Panc1 (cell line): ENCODE measurements around the gene DPPA4.
"Not testable (repeated sequence)": the region's sequence is repeated elsewhere in the genome, so short reads cannot be mapped to it uniquely, and the experiment has no call there.

Source experiments
- CTCF ChIP-seq: fragments of 450-650 bp; IDR thresholded peaks from 2 replicates; pipeline ENCODE4 v1.5.1; 2017; ENCODE audit warnings: mild to moderate bottlenecking
- POLR2AphosphoS5 ChIP-seq: IDR thresholded peaks from 2 replicates; pipeline ENCODE4 v1.6.1; 2012; ENCODE audit warnings: mild to moderate bottlenecking, low read depth, low read length, moderate library complexity
- REST ChIP-seq, 2 experiments: IDR thresholded peaks; 2 replicates each; pipeline ENCODE4 v1.6.1; 2011 to 2012; ENCODE audit warnings: low read depth in 2 of 2, control low read depth in 1 of 2, low read length in 1 of 2, mild to moderate bottlenecking in 1 of 2, moderate library complexity in 1 of 2; ENCODE audit not compliant: insufficient read depth in 1 of 2
- SIN3A ChIP-seq: IDR thresholded peaks from 2 replicates; pipeline ENCODE4 v1.6.1; 2012; ENCODE audit warnings: low read depth, mild to moderate bottlenecking, low read length, moderate library complexity, borderline replicate concordance; ENCODE audit not compliant: insufficient read depth
- TCF7L2 ChIP-seq: IDR thresholded peaks from 2 replicates; pipeline ENCODE4 v1.6.1; 2011; ENCODE audit warnings: mild to moderate bottlenecking, low read depth, low read length, inconsistent platforms

- TF ChIP-seq CTCF; SIN3A; POLR2AphosphoS5; REST (IDR thresholded peaks at IDR 0.05; ENCODE audit: insufficient read depth in 1 of 2, low read depth in 2 of 2, low read length in 1 of 2); TCF7L2: not testable (repeated sequence)
These were observed 37.1 kb upstream of the DPPA4 start for GRCh38 chr3:109374434-109374833.
